PC-3 (cell line): ENCODE data around the gene LTBP1. TPM values are rescaled to one million over a fixed set of nuclear protein-coding genes. Genes with fewer than 3 reads are reported as not detected.
A peak's percentile ranks its signal among the peaks of the same experiment; 100 is the strongest.
"Not testable (repeated sequence)": the region's sequence is repeated elsewhere in the genome, so short reads cannot be mapped to it uniquely, and the experiment has no call there.

ENCODE experiments used
- ATAC-seq: fragments of 200-7000 bp; cut with Tn5 transposase; 2 replicates; pipeline ENCODE4 v1.9.1; 2020; ENCODE audit warnings: mild to moderate bottlenecking, moderate library complexity
- BruUV-seq: library from RNA; stranded (reverse); fragments of 400-500 nt; replicated peaks from 2 replicates; lab custom pipeline; 2021; lab: Mats Ljungman, UMichigan
- CTCF ChIA-PET: fragments of 300-600 bp; sonication (Branson Sonifier 250); formaldehyde crosslinking; loops from one replicate; lab custom pipeline; 2022; ENCODE audit warnings: antibody characterized with exemption; lab: Charles Lee
- POLR2A ChIA-PET: fragments of 300-600 bp; sonication (Branson Sonifier 250); formaldehyde crosslinking; loops from one replicate; lab custom pipeline; 2022; ENCODE audit warnings: antibody characterized with exemption; ENCODE audit not compliant: unreplicated experiment; lab: Charles Lee
- DNase-seq: peaks from one replicate; pipeline ENCODE4 v3.0.0-alpha.2; 2015
- H2AFZ ChIP-seq: fragments of 300-600 bp; sonication (generic); 2 replicates; pipeline ENCODE4 v1.6.0; 2016; ENCODE audit warnings: antibody characterized with exemption, low read length
- H3F3A ChIP-seq: fragments of 300-600 bp; sonication (generic); one replicate; pipeline ENCODE4 v1.6.0; 2017; ENCODE audit warnings: antibody characterized with exemption, low read length, control low read depth, mild to moderate bottlenecking; ENCODE audit not compliant: unreplicated experiment
- H3K27ac ChIP-seq: fragments of 300-600 bp; sonication (generic); 2 replicates; pipeline ENCODE4 v1.5.1; 2016; ENCODE audit warnings: mild to moderate bottlenecking, low read length
- H3K27me3 ChIP-seq: fragments of 300-600 bp; sonication (generic); 2 replicates; pipeline ENCODE4 v1.6.1; 2016; ENCODE audit warnings: low read length, mixed read lengths
- H3K36me3 ChIP-seq: fragments of 300-600 bp; sonication (generic); 2 replicates; pipeline ENCODE4 v1.6.1; 2016; ENCODE audit warnings: low read depth, mixed run types, low read length, mixed read lengths
- H3K4me1 ChIP-seq: fragments of 300-600 bp; sonication (generic); 2 replicates; pipeline ENCODE4 v1.5.1; 2016; ENCODE audit warnings: low read length; ENCODE audit not compliant: insufficient read depth
- H3K4me2 ChIP-seq: fragments of 300-600 bp; sonication (generic); 2 replicates; pipeline ENCODE4 v1.6.0; 2016; ENCODE audit warnings: low read length
- H3K4me3 ChIP-seq: fragments of 300-600 bp; sonication (generic); 2 replicates; pipeline ENCODE4 v1.5.1; 2016; ENCODE audit warnings: mild to moderate bottlenecking, low read length, mixed read lengths
- H3K79me2 ChIP-seq: fragments of 300-600 bp; sonication (generic); 2 replicates; pipeline ENCODE4 v1.6.1; 2017; ENCODE audit warnings: low read length, mixed read lengths
- H3K9ac ChIP-seq: fragments of 300-600 bp; sonication (generic); 2 replicates; pipeline ENCODE4 v1.6.0; 2016; ENCODE audit warnings: mild to moderate bottlenecking, low read length
- H3K9me2 ChIP-seq: fragments of 300-600 bp; sonication (generic); replicated peaks from 2 replicates; pipeline ENCODE4 v1.6.1; 2016; ENCODE audit warnings: mixed run types, low read length, mixed read lengths
- H3K9me3 ChIP-seq: fragments of 300-600 bp; sonication (generic); 2 replicates; pipeline ENCODE4 v1.6.1; 2016; ENCODE audit warnings: low read length, mixed read lengths
- H4K20me1 ChIP-seq: fragments of 300-600 bp; sonication (generic); 2 replicates; pipeline ENCODE4 v1.6.1; 2016; ENCODE audit warnings: low read length, mixed read lengths
- CTCF ChIP-seq: fragments of 300-600 bp; sonication (generic); conservative IDR thresholded peaks from 2 replicates; pipeline ENCODE4 v1.5.1; 2017; ENCODE audit warnings: antibody characterized with exemption, low read depth, mild to moderate bottlenecking, low read length
- EZH2 ChIP-seq: fragments of 300-600 bp; sonication (generic); IDR thresholded peaks from one replicate; pipeline ENCODE4 v1.6.1; 2017; ENCODE audit warnings: antibody characterized with exemption, mild to moderate bottlenecking, low read length; ENCODE audit not compliant: unreplicated experiment
- EZH2phosphoT487 ChIP-seq: fragments of 300-600 bp; sonication (generic); IDR thresholded peaks from 2 replicates; pipeline ENCODE4 v1.6.1; 2018; ENCODE audit warnings: mild to moderate bottlenecking, antibody characterized with exemption, low read length, borderline replicate concordance
- intact Hi-C: fragments of 100-400 bp; cut with micrococcal nuclease; formaldehyde crosslinking; loops from 2 replicates; pipeline ENCODE4 v1.9.0; 2023
- total RNA-seq: library from RNA; depleted of rRNA; stranded (reverse); fragments of >200 nt; gene quantifications from 2 replicates; pipeline ENCODE4 v1.2.3, GENCODE V29; 2014

LTBP1 gene
- total RNA-seq, 1 experiment from 2014 or later, result 45.9 TPM

GRCh38 chr2:33047939-33048338, 101.2 kb downstream of the LTBP1 start:
- Histone ChIP-seq H3K27me3 (no peaks in the 10 kb centered on the region), H3K9me2 (no peaks in the 10 kb centered on the region), H3K27ac (no peak overlapping the region), H3K4me1 (peaks cover 18% of the 10 kb centered on the region), H3K79me2 (no peaks in the 10 kb centered on the region), H3K4me3 (no peak overlapping the region), H3K9ac (no peak overlapping the region), H3K9me3 (no peaks in the 10 kb centered on the region), H3K36me3 (no peaks in the 10 kb centered on the region), H3K4me2 (no peak overlapping the region), H3F3A (no peaks in the 10 kb centered on the region), H2AFZ (no peak overlapping the region), H4K20me1 (no peaks in the 10 kb centered on the region)
- TF ChIP-seq EZH2, result no peak
- TF ChIP-seq CTCF, result no peak
- no peak for TF ChIP-seq EZH2phosphoT487
- CTCF ChIA-PET, result no interaction called here
- DNase-seq (no peak), ATAC-seq (no peak)
- POLR2A ChIA-PET, result no interaction called here
- BruUV-seq, result no TSS peak
- intact Hi-C loops, result no loop called here

DNA sequence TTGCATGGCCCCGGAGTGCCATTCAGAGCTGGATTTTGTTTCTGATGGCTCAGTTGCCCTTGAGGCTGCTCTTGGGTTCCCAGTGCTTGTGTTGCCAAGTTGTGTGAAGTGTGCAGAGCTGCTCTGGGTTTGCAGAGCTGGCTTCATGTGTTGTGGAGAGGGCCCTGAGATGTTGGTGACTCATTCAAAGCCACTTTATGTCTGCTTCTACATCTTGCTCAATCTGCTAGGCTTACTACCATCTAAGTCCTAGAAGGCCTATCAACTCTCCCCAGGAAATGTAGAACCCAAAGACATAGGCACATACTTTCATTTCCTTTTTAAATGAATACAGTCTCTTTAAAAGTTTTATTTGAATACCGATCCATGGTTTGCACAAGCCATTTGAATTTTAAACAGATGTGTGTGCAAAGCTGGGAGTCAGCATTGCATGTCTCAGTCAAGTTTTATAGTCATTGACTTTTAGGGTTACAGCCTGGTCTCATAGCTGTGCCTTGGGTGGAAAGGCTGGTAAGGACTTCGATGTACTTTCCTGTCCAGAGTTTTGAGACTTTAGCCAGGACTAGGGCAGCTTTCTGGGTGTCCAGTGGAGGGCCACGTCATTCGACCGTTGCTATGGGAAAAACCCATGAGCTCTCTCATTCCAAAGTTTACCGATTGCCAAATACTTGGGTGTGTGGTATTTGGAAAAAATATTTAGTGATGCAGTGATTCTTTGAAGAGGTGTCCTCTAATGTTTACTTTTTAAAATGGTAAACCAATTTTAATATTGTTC, 105.0 kb downstream of the LTBP1 start:
- no TSS peak for BruUV-seq
- Histone ChIP-seq H3K27me3 (no peaks in the 10 kb centered on the region), H3K27ac (peak overlapping the region; percentile 86), H3K4me3 (no peak overlapping the region), H3F3A (no peaks in the 10 kb centered on the region), H3K36me3 (no peaks in the 10 kb centered on the region), H3K9ac (peak overlapping the region; percentile 39; the same call in 1 of the 2 replicates), H3K79me2 (no peaks in the 10 kb centered on the region), H3K4me1 (peaks cover 18% of the 10 kb centered on the region), H3K4me2 (peak overlapping the region; percentile 43), H3K9me2 (no peaks in the 10 kb centered on the region), H2AFZ (0 out of 2 replicates have a peak overlapping the region, but pooled peaks have one; percentile 35), H3K9me3 (no peaks in the 10 kb centered on the region), H4K20me1 (no peaks in the 10 kb centered on the region)
- intact Hi-C loops, result loop anchor here (5.0 kb wide), 1 partner anchor 86 kb away; no protein-coding TSS in a partner anchor
- DNase-seq (peak; percentile 79), ATAC-seq (peak; percentile 84)
- ChIA-PET POLR2A (interaction anchor here (0.6 kb wide), 2 partner anchors 16 to 160 kb away, joined by 3 to 4 read pairs; no protein-coding TSS in a partner anchor), CTCF (no interaction called here)
- TF ChIP-seq CTCF (no peak), EZH2phosphoT487 (no peak), EZH2 (no peak)

GRCh38 chr2:33052361-33052735, 105.6 kb downstream of the LTBP1 start:
- Histone ChIP-seq H2AFZ (no peak overlapping the region), H3K4me3 (no peak overlapping the region), H3K9ac (no peak overlapping the region), H3K79me2 (no peaks in the 10 kb centered on the region), H3K4me2 (peak overlapping the region; percentile 43), H3K27me3 (no peaks in the 10 kb centered on the region), H3K36me3 (no peaks in the 10 kb centered on the region), H3K4me1 (peaks cover 18% of the 10 kb centered on the region), H3K27ac (peak overlapping the region; percentile 86), H3F3A (no peaks in the 10 kb centered on the region), H3K9me3 (no peaks in the 10 kb centered on the region), H4K20me1 (no peaks in the 10 kb centered on the region), H3K9me2 (no peaks in the 10 kb centered on the region)
- DNase-seq (no peak), ATAC-seq (no peak)
- POLR2A ChIA-PET, result interaction anchor here (0.6 kb wide), 2 partner anchors 16 to 159 kb away, joined by 3 to 4 read pairs; no protein-coding TSS in a partner anchor
- intact Hi-C loops, result loop anchor here (5.0 kb wide), 1 partner anchor 85 kb away; no protein-coding TSS in a partner anchor
- TF ChIP-seq EZH2 (no peak), EZH2phosphoT487 (no peak), CTCF (no peak)
- CTCF ChIA-PET, result no interaction called here
- no TSS peak for BruUV-seq

DNA sequence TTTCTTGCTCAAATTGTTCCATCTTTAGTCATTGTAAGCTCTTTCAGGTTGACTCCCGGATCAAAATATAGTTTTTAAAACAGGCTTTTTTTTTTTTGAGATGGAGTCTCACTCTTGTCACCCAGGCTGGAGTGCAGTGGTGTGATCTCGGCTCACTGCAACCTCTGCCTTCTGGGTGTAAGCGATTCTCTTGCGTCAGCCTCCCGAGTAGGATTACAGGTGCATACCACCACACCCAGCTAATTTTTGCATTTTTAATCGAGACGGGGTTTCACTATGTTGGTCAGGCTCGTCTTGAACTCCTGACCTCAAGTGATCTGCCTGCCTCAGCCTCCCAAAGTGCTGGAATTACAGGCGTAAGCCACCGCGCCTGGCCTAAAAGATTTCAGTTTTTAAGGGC, 106.0 kb downstream of the LTBP1 start:
- DNase-seq, H3F3A ChIP-seq, H3K36me3 ChIP-seq, POLR2A ChIA-PET, CTCF ChIA-PET, H3K79me2 ChIP-seq, ATAC-seq, H3K9me2 ChIP-seq, H3K4me2 ChIP-seq, H2AFZ ChIP-seq, H3K9me3 ChIP-seq, H3K4me3 ChIP-seq, H4K20me1 ChIP-seq, H3K27me3 ChIP-seq, BruUV-seq, H3K9ac ChIP-seq: not testable (repeated sequence)
- peak overlapping the region; percentile 86 for H3K27ac ChIP-seq
- peaks cover 18% of the 10 kb centered on the region for H3K4me1 ChIP-seq
- intact Hi-C loops, result loop anchor here (5.0 kb wide), 1 partner anchor 85 kb away; no protein-coding TSS in a partner anchor
